AG10803 (cell line): Measurements from ENCODE around the gene HIRA.

Experiments used
- DNase-seq: peaks from one replicate; pipeline ENCODE4 v3.0.0; 2010; ENCODE audit warnings: low read depth
- H3K4me3 ChIP-seq: 2 replicates; pipeline ENCODE4 v1.5.1; 2011; ENCODE audit warnings: mild to moderate bottlenecking, low read length, control low read depth
- CTCF ChIP-seq: conservative IDR thresholded peaks from 2 replicates; pipeline ENCODE4 v1.5.1; 2011; ENCODE audit warnings: mild to moderate bottlenecking, low read length, control low read depth, inconsistent platforms

Gene HIRA

GRCh38 chr22:19394274-19395050 is 37.1 kb downstream of the HIRA start:
- no peak for TF ChIP-seq CTCF
- DNase-seq, result no peak
- H3K4me3 ChIP-seq, result no peak overlapping the region

- DNase-seq, result no peak
- H3K4me3 ChIP-seq, result no peak overlapping the region
- TF ChIP-seq CTCF, result no peak
Observed at GRCh38 chr22:19393704-19394103, 37.8 kb downstream of the HIRA start.

GRCh38 chr22:19387575-19387974 is 44.0 kb downstream of the HIRA start:
- DNase-seq, result no peak
- H3K4me3 ChIP-seq, result no peak overlapping the region
- TF ChIP-seq CTCF, result no peak

- no peak for TF ChIP-seq CTCF
- no peak overlapping the region for H3K4me3 ChIP-seq
- no peak for DNase-seq
Observed at GRCh38 chr22:19387038-19387437, 44.5 kb downstream of the HIRA start.

GRCh38 chr22:19386248-19386647 is 45.3 kb downstream of the HIRA start:
- no peak for DNase-seq
- TF ChIP-seq CTCF, result no peak
- no peak overlapping the region for H3K4me3 ChIP-seq

- DNase-seq, result no peak
- no peak overlapping the region for H3K4me3 ChIP-seq
- no peak for TF ChIP-seq CTCF
Observed at GRCh38 chr22:19385221-19385906, 46.2 kb downstream of the HIRA start.

GRCh38 chr22:19383292-19383691 is 48.2 kb downstream of the HIRA start:
- H3K4me3 ChIP-seq, result no peak overlapping the region
- DNase-seq, result no peak
- no peak for TF ChIP-seq CTCF
